Keratinocyte (primary cell): Measurements from ENCODE around the gene FSD1. TPM values are rescaled to one million over a fixed set of nuclear protein-coding genes. Genes with fewer than 3 reads are reported as not detected.

Experiments
- DNase-seq: peaks from one replicate; pipeline ENCODE4 v3.0.0-alpha.2; 2011; ENCODE audit warnings: low read depth, missing footprints, low spot score
- FAIRE-seq: peaks from 2 replicates; lab custom pipeline; 2011; peaks lifted over from hg19 to GRCh38; lab: Jason Lieb, UNC
- H2AFZ ChIP-seq: 2 replicates; pipeline ENCODE4 v1.6.0; 2012; ENCODE audit warnings: low read length, control low read depth, inconsistent platforms; ENCODE audit not compliant: control insufficient read depth
- H3K27ac ChIP-seq: 2 replicates; pipeline ENCODE4 v1.5.1; 2011; ENCODE audit warnings: low read length; ENCODE audit not compliant: control insufficient read depth, insufficient read depth
- H3K27me3 ChIP-seq: 3 replicates; pipeline ENCODE4 v1.6.0; 2011; ENCODE audit warnings: low read length; ENCODE audit not compliant: control insufficient read depth, insufficient read depth; ENCODE audit errors: extremely low read depth
- H3K36me3 ChIP-seq, 2 experiments: 2 replicates in 1 of 2; 3 replicates in 1 of 2; pipeline ENCODE4 v1.5.1; 2011; ENCODE audit warnings: low read length in 2 of 2, mild to moderate bottlenecking in 1 of 2; ENCODE audit not compliant: control insufficient read depth in 2 of 2, insufficient read depth in 2 of 2; ENCODE audit errors: extremely low read depth in 1 of 2
- H3K4me1 ChIP-seq: 3 replicates; pipeline ENCODE4 v1.5.1; 2011; ENCODE audit warnings: low read length; ENCODE audit not compliant: control insufficient read depth, insufficient read depth; ENCODE audit errors: extremely low read depth
- H3K4me2 ChIP-seq: 3 replicates; pipeline ENCODE4 v1.6.0; 2011; ENCODE audit warnings: low read depth, low read length; ENCODE audit not compliant: control insufficient read depth, insufficient read depth; ENCODE audit errors: extremely low read depth
- H3K4me3 ChIP-seq, 3 experiments: fragments of 200-600 bp in 1 of 3; sonication (generic) in 1 of 3; 2 replicates in 2 of 3; 3 replicates in 1 of 3; pipeline ENCODE4 v1.5.1; 2011 to 2016; ENCODE audit warnings: low read length in 3 of 3, mild to moderate bottlenecking in 3 of 3, control low read depth in 2 of 3, inconsistent platforms in 1 of 3, low read depth in 1 of 3, mixed read lengths in 1 of 3, mixed run types in 1 of 3, moderate library complexity in 1 of 3; ENCODE audit not compliant: control insufficient read depth in 2 of 3, insufficient read depth in 2 of 3; ENCODE audit errors: extremely low read depth in 1 of 3
- H3K79me2 ChIP-seq: 2 replicates; pipeline ENCODE4 v1.6.0; 2012; ENCODE audit warnings: low read length; ENCODE audit not compliant: control insufficient read depth, insufficient read depth
- H3K9ac ChIP-seq: 3 replicates; pipeline ENCODE4 v1.6.0; 2011; ENCODE audit warnings: low read length; ENCODE audit not compliant: control insufficient read depth, insufficient read depth; ENCODE audit errors: extremely low read depth
- H3K9me1 ChIP-seq: 3 replicates; pipeline ENCODE4 v1.6.0; 2011; ENCODE audit warnings: low read length; ENCODE audit not compliant: control insufficient read depth, insufficient read depth; ENCODE audit errors: extremely low read depth
- H3K9me3 ChIP-seq: 2 replicates; pipeline ENCODE4 v1.5.1; 2012; ENCODE audit warnings: low read depth, low read length; ENCODE audit not compliant: control insufficient read depth
- H4K20me1 ChIP-seq: 3 replicates; pipeline ENCODE4 v1.6.0; 2011; ENCODE audit warnings: low read length; ENCODE audit not compliant: control insufficient read depth, insufficient read depth; ENCODE audit errors: extremely low read depth
- CTCF ChIP-seq, 3 experiments: IDR thresholded peaks in 1 of 3; conservative IDR thresholded peaks in 1 of 3; optimal IDR thresholded peaks in 1 of 3; 2 replicates in 2 of 3; 3 replicates in 1 of 3; pipeline versions ENCODE3 to v1.5.1; 2011; ENCODE audit warnings: low read length in 3 of 3, mild to moderate bottlenecking in 3 of 3, moderate library complexity in 2 of 3, control low read depth in 1 of 3, inconsistent platforms in 1 of 3; ENCODE audit not compliant: insufficient read depth in 2 of 3; ENCODE audit errors: extremely low read depth in 1 of 3
- EZH2 ChIP-seq: IDR thresholded peaks from one replicate; pipeline ENCODE4 v1.6.1; 2012; ENCODE audit warnings: inconsistent platforms, mild to moderate bottlenecking, low read length, moderate library complexity
- dilution Hi-C: fragments of 300-500 bp; cut with MboI; formaldehyde crosslinking; loops from one replicate; pipeline ENCODE4 v1.7.0; 2020; ENCODE audit warnings: low sequenced_read_pairs; ENCODE audit not compliant: extremely low pct_ligation_motif_present
- polyA plus RNA-seq, 5 experiments: library from polyadenylated mRNA; depleted of rRNA in 3 of 5; stranded (reverse) in 3 of 5; stranded (forward) in 1 of 5; unstranded in 1 of 5; fragments of >200 nt; gene quantifications; 1 replicate in 1 of 5; 2 replicates in 3 of 5; 3 replicates in 1 of 5; pipeline versions ENCODE4 v1.2.1 to v1.2.3, GENCODE V29; 2011 to 2012; ENCODE audit warnings: missing spikeins in 2 of 5, low read depth in 1 of 5, low replicate concordance in 1 of 5

Gene FSD1
- polyA plus RNA-seq, 1 donor (not counting 4 experiments of a cell fraction or from before 2014, with no cell fraction given): 0.49 TPM

- peak overlapping the region; percentile 67 for H3K4me2 ChIP-seq
- H3K4me1 ChIP-seq: peaks cover 24% of the 10 kb centered on the region
- dilution Hi-C loops: no loop called here
- no peak overlapping the region for H3K4me3 ChIP-seq
- H3K36me3 ChIP-seq: peaks cover 24 to 28% of the 10 kb centered on the region in 2 experiments
- no peaks in the 10 kb centered on the region for H3K9me3 ChIP-seq
- no peak for FAIRE-seq
- no peak for DNase-seq
- H2AFZ ChIP-seq: no peak overlapping the region
- H3K9me1 ChIP-seq: no peaks in the 10 kb centered on the region
- H4K20me1 ChIP-seq: no peaks in the 10 kb centered on the region
- H3K27ac ChIP-seq: peak overlapping the region; percentile 84
- peaks cover 49% of the 10 kb centered on the region for H3K79me2 ChIP-seq
- peak overlapping the region; percentile 28 for H3K9ac ChIP-seq
- H3K27me3 ChIP-seq: no peaks in the 10 kb centered on the region
- TF ChIP-seq CTCF (optimal IDR thresholded peaks at IDR 0.05 in 1 of 3, IDR thresholded peaks at IDR 0.05 in 1 of 3, conservative IDR thresholded peaks at IDR 0.05 in 1 of 3; ENCODE audit: extremely low read depth in 1 of 3, insufficient read depth in 2 of 3, low read length in 3 of 3) (no peak), EZH2 (no peak)
Measured at GRCh38 chr19:4368128-4368820, 63.9 kb downstream of the FSD1 start.

- dilution Hi-C loops: no loop called here
- Histone ChIP-seq H3K27me3 (no peaks in the 10 kb centered on the region), H2AFZ (no peak overlapping the region), H3K4me3 (peak overlapping the region; percentile 13 to 51 (median 47)), H3K4me1 (peaks cover 28% of the 10 kb centered on the region), H3K9me3 (no peaks in the 10 kb centered on the region), H4K20me1 (no peaks in the 10 kb centered on the region), H3K9me1 (peaks cover 2% of the 10 kb centered on the region), H3K79me2 (peaks cover 59% of the 10 kb centered on the region), H3K4me2 (peak overlapping the region; percentile 67), H3K27ac (peak overlapping the region; percentile 84), H3K9ac (peak overlapping the region; percentile 76), H3K36me3 (peaks cover 22% of the 10 kb centered on the region in 2 experiments)
- TF ChIP-seq EZH2 (no peak), CTCF (optimal IDR thresholded peaks at IDR 0.05 in 1 of 3, IDR thresholded peaks at IDR 0.05 in 1 of 3, conservative IDR thresholded peaks at IDR 0.05 in 1 of 3; ENCODE audit: extremely low read depth in 1 of 3, insufficient read depth in 2 of 3, low read length in 3 of 3) (peak in 1 of 3 experiments; percentile 8)
- DNase-seq: peak; percentile 66
- peak; percentile 56 for FAIRE-seq
Measured at GRCh38 chr19:4369109-4369887, 64.9 kb downstream of the FSD1 start.
